GM19452 (cell line): ENCODE results near the gene CDC42EP1.

Experiments
- ATAC-seq: cut with Tn5 transposase; IDR thresholded peaks from one replicate; pipeline ENCODE4 v1.9.1; 2021; ENCODE audit not compliant: unreplicated experiment

Gene CDC42EP1

DNA sequence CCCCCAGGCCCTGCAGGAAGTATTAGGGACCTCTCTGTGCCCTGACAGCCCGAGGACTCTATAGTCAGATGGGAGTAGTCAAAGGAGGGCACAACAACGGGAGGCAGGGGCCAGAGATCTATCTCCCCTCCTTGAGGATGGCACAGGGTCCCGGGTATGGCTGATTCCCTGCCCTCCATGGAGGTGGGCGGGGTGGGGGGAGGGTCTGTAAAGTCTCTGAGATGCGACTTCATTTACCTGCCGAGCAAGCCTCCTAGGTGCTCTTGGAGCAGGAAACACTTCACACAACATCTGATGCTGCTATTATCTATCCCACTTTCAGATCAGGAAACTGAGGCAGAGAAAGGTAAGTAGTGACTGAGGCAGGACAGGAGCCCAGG lies 769 bp upstream of the CDC42EP1 start:
- ATAC-seq: no peak

DNA sequence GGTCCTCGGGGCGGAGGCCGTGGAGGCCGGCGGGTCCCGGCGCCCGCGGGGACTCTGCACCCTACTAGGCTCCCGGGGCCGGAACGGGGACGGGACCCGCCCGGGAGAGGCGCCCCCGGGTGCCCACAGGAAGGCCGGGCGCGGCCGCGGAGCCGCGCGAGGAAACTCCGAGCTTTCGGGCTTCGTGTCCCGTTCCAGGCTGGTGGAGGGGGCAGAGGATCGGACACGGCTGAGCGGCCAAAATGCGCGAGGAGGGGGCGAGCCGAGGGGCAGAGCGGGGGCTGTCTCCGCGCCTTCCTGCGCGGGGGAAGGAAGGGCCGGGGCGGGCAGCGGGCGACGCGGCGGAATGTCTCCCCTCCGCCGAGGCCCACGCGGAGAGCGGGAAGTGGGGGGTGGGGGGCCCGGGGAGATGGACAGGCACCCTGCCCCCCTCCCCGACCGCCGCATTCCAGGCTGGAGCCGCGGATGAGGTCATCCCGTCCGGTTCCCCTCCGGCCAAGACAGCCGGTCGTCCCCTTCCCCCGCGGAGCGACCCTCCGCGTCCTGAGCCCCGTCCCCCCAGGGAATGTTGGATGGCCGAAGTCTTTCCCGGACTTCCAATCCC lies 430 bp downstream of the CDC42EP1 start:
- ATAC-seq: no peak

DNA sequence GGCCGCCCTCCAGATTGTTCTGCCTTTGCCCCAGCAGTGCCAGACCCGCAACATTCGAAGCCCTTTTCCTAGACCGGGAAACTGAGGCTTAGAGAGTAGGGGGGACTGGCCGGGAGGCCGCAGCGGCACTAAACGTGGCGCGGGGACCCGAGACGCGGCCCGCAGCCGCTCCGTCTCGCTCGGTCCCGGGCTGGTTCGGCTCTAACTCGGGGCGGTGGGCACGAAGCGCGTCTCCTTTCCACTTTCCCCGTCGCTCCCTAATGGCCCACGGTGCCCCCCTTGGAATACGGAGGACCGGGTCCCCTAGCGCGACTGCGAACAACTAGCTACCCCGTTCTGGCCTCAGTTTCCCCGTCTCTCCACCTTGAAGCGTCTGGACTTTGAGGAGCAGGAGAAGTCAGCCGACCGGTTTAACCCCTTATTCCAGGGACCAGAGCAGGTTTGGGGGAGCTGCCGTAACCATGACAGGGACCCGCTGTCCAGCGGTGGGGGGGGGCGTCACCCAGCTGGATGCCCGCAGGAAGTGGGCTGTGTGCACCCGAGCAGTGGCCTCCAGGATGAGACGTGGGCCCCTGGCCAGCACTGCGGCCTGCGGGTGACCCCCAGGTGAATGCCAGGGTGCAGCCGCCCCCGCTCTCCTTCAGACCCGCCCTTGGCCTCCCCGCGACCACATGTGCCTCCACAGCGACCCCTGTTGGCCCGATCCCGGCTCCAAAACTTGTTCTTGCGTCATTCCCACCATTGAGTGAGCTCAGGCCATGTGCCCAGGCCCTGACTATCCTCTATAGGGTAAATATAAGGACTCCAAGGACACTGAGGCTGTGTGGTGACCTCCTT lies 1.1 kb downstream of the CDC42EP1 start:
- no peak for ATAC-seq

DNA sequence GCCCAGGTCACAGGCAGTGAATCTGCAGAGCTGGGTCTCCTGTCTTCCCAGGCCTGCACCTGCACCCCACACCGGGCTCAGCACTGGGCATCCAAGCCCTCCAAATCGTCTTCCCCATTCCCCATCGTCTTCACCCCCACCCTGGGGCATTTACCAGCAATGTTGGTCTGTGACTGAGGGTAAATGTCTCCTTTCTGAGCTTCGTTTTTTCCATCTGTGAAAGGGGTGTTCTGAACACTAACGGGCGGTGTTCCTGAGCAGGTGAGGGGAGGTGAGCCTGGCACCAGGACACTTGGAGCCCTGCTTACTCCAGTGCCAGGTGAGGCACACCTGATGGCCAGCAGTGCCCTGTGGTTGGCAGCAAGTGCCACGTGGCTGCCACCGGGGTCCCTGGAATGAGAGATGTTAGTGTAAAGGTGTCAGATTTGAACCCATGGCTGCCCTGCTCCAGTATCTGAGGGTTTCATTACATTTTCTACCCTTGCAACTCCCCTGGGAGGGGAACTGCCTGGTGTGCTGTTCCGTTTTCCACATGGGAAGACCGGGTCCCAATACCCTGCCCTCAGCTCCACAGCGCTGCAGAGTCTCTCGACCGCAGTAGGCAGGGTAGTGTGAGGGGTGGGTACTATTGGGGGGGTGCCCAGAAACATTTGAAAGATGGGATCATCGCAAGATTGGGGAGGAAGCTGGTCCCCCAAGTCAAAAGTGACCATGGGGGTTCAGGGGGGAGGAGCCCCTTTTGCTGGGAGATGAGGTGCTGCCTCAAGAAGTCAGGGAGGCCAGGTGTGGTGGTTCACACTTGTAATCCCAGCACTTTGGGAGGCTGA lies 2.0 kb downstream of the CDC42EP1 start:
- ATAC-seq: no peak

DNA sequence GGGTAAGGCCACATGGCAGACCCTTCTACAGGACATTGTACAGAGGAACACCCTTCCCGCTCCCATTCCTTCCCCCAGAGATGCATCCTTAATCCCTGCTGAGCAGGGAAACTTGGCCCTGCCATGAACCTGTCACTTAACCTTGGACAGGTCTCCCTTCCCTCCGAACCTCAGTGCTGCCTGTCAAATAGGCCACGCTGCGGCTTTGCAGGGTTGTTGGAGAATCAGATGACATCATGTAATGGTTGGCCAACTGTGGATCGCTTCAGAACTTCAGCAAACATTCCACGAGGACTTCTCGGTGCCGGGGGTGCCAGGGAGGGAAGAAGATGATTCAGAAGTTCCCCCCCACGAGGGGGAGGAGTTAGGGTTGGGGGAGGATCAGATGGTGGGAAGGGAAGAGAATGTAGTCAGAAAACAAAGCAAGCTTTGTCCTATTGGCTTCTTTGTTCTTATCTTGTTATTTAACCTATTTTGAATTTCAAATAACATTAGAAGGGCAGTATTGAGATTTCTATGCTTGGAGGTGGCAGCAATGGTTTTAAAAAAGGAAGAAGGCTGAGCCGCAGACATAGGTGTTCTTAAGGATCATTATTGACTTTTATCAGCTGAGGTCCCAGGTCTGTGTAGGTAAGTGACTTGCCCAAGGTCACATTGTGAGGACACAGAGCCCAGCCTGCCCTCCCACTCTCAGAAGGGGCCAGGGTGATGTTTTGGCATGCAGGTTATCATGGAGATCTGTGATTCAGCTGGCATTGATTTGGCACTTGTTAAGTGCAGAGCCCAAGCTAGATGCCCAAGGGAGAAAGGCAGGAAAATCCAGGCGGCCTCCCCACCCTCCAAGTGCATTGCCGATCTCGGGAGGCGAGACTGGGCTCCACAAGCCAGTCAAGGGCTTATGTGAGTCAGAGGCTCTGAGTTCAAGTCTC lies 3.1 kb downstream of the CDC42EP1 start:
- ATAC-seq: no peak

DNA sequence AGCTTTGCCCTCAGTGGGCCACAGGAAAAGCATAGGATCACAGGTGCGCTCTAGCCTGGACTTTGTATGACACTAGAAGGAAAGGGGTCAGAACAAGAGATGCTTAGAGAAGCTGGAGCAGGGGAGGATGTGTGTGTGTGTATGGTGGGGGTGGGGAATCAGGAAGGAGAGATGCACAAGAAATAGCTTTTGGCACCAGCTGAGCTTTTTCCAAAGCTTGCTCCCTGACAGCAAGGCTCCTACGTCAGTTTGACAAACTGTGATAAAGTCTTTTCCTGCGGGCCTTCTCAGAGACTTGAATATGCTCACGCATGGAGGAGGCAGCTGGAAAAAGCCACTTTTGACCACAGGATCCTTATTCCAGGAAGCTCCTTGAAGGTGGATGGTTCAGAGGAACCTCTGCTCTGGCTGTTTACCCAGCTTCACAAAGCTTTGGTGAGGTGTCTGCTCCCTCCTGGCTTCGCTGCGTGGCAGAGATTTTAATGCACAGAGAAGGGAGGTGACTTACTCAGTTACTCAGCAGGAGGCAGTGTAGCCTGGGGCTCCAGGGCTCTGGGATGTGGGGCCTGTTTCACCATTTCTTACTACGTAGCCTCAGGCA lies 3.9 kb downstream of the CDC42EP1 start:
- no peak for ATAC-seq

DNA sequence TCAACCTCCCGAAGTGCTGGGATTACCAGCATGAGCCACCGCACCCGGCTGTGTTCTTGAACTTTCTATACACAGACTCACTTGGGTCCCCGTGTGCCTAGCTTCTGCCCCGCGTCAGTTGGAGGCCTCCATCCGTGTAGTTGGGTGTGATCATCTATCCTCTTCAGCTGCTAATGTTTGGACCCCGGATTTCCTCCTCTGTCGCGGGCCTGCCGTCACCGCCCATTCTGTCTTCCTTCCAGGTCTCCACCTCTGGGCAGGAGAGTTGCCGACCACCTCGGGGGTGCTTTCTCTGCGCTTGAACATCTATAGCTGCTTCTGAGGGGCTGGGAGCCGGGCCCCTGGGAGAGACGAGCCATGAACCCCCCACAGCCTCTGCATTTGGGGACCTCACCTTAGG lies 5.5 kb downstream of the CDC42EP1 start:
- no peak for ATAC-seq

DNA sequence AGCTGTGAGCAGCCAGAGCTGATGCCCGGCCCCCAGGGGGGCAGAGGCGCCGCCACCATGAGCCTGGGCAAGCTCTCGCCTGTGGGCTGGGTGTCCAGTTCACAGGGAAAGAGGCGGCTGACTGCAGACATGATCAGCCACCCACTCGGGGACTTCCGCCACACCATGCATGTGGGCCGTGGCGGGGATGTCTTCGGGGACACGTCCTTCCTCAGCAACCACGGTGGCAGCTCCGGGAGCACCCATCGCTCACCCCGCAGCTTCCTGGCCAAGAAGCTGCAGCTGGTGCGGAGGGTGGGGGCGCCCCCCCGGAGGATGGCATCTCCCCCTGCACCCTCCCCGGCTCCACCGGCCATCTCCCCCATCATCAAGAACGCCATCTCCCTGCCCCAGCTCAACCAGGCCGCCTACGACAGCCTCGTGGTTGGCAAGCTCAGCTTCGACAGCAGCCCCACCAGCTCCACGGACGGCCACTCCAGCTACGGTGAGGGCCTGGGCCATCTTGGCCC lies 6.1 kb downstream of the CDC42EP1 start:
- no peak for ATAC-seq

DNA sequence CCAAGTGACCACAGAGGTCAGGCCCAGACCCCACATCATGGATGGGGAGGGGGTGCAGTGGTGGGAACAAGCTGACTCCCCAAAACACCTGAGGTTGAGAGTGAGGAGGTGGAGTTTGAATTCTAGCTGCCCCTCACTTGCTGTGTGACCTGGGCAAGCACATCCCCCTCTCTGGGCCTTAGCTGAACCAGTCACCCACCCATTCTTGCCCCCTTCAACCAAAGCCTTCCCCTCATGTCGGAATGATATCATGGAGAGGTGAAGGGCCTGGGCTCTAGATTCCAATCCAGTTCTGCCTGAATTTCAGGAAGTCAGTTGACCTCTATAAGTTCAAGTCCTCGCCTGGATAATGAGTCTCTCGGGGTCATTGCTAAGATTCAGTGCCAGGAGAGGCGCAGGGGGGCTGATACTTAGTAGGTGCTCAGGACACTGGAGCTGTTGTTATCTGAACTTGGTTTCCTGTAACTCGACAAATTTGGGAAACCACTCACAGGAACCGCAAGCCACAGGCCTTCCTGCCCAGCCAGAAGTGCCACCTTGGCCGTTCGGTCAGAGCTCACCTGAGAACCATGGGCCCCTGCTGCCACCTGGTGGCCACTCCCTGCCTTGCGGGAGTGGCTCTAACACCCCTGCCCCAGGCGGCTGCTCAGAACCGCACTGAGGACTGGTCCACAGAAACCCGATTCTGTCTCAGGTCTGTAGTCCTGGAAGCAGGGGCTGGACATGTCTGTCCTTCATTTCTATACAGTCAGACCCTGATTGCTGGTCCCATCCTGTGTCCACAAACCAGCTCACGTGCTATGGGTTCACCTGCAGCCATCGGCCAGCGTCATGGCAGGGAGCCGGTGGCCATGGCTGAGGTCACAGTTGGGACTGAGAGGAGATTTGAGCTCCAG lies 6.9 kb downstream of the CDC42EP1 start:
- ATAC-seq: no peak

DNA sequence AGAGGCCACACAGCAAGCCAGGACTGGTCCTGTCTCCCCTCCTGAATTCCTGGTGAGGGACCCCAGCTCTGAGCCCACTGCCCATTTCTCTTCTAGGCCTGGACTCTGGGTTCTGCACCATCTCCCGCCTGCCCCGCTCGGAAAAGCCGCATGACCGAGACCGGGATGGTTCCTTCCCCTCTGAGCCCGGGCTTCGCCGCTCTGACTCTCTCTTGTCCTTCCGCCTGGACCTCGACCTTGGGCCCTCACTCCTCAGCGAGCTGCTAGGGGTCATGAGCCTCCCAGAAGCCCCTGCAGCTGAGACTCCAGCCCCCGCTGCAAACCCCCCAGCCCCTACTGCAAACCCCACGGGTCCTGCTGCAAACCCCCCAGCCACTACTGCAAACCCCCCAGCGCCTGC lies 7.7 kb downstream of the CDC42EP1 start:
- ATAC-seq: no peak

DNA sequence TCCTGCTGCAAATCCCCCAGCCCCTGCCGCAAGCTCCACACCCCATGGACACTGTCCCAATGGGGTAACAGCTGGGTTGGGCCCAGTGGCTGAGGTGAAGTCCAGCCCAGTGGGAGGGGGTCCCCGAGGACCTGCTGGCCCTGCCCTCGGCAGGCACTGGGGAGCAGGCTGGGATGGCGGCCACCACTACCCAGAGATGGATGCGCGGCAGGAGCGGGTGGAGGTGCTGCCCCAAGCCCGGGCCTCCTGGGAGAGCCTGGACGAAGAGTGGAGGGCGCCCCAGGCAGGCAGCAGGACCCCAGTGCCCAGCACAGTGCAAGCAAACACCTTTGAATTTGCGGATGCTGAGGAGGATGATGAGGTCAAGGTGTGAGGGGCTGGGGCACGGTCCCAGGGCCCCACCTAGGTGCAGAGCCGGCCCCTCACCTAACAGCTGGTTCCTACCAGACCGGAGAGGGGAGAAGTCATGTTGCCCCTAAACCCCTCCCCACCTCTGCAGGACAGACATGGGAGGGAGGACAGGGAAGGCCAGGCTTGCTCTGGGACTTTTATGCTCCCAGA lies 8.2 kb downstream of the CDC42EP1 start:
- no peak for ATAC-seq

DNA sequence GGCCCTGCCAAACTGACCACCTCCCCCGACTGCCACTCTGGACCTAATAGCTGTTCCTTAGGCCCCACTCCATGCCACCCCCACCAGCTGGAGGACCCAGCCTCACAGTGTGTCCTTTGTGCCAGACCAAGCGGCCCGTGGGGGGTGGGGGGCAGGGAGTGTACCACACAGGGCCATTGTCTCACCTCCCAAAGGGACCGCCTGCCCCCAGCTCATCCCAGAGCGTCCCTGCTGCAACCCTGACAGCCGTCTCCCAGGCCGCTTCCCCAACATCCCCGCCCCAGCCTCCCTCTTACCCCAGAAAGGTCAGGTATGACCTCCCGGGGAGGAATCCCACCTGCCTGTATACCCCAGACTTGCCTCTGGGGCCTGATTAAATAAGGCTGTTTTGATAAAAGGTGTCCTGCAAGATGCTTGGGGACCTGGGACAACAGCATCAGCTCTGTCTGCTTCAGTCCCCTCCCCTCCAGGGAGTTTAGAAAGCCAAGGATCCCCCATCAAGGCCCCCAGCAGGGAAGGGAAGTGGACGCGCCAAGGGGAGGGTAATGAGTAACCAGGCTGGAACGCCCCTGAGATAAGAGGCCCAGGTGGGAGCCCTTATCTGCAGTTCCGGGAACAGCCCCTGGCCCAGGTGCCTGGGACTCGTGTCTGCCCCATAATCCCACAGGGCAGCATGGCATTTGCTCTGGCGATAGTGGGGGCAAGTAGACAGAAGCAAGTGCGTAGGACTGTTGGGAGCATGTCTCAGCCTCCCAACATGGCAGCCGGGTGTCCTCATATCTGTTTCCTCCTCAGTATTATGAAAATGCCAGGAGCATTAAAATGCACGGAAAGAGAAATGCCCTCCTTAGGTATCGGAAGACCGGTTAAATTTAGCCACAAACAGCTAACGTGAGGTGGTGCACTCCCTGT lies 9.0 kb downstream of the CDC42EP1 start:
- no peak for ATAC-seq

DNA sequence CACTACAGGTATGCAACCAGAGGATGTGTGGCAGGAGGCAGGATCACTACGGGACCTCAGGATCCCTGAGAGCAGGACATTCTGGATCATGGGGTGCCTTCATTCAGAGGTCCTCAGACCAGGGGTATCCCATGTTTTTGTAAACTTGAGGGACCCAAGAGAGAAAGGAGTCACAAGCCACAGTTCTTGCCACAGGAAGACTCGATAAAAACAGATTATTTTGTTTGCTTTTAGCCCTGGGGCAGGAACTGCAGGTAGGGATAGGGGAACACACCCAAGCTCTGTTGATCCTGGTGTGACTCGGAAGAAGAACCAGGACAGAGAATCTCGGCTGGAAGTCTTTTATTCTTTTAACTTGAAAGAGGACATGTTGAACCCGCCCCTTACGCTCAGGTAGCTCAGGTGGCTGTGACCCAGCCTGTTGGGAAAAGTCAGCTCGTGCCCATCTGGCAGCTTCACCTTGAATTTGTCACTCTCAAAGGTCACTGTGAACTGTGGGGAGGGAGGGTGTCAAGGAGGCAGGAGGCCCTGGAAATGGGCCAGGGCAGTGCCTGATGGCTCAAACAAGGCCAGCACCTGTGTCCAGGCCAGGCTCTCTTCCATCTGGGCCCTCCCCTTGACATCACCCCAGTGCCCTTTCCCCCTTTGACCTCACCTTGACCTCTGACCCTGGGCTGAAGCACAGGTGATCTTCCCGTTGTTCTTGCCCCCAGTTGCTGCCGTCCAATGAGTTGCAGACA lies 9.8 kb downstream of the CDC42EP1 start:
- no peak for ATAC-seq

DNA sequence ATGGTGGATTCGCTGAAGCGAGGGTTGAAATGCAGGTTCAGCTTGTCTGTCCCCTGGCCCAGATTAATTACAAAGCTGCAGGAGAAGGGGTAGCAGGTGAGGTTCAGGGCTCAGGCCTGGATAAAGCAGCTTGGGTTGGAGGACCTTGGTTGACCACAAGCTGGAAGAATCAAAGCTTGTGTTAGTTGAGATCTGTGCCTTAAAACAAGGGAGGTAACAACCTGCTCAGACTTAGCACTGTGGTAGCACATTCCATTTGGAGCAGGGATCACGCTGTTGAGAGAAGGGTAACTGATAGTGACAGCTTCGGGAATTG lies 10.3 kb downstream of the CDC42EP1 start:
- no peak for ATAC-seq

DNA sequence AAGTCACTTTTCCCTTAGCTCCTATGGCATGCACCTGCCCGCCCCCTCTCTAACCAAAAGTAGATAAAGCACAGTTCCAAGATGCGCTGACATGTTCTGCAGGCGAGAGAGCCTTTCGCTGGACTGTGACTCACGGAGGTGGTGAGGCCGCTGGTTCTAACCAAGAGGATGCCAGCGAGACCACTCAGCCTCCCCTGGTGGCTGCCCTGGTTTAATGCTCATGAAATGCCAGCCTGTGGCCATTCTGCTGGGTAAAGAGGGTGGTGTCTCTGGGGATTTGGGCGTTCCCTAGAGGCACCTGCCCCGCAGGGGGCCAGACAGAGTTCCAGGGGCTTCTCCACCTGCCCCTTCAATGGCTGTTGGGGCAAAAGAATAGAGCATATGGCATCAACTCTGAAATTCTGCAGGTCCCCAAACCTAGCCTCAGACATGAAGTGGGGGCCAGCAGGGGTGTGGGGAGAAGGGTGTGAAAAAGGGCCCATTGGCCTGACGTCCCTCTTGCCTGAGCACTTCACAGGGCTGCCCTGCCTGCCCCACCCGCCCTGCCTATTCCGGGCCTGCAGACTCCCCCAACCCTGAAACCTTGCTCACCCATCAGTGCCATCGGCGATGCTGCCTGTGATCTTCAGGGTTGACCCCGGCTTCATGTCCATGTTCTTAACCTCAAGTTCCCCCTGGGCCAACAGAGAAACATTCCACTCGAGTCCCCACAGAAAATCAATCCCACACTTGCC lies 11.1 kb downstream of the CDC42EP1 start:
- no peak for ATAC-seq

DNA sequence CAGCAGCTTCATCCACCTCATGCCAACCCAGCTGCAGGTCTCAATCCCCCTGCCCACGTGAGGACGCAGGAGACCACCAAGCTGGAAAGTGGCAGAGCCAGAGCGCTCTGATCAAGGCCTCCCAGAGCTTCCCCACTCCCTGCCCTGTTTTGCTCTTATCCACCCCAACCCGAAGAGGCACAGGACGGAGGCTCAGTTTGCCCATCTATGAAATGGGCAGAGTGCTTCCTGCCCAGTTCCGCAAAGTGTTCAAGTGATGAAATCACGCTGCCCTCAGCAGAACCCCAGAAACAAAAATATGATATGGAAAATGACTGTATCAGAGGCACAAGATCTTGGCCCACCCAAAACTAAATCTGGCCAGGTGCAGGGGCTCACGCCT lies 11.7 kb downstream of the CDC42EP1 start:
- no peak for ATAC-seq
